PFSK-1 (cell line): ENCODE results near the gene SLIT3.

Experiments
- FOXP2 ChIP-seq: optimal IDR thresholded peaks from 2 replicates; pipeline ENCODE3; 2011; ENCODE audit warnings: borderline replicate concordance, control low read depth, inconsistent platforms; ENCODE audit not compliant: insufficient read depth; ENCODE audit errors: extremely low read length, extremely low read depth
- POLR2AphosphoS5 ChIP-seq: IDR thresholded peaks from 2 replicates; pipeline ENCODE4 v1.6.1; 2012; ENCODE audit warnings: low read depth, mild to moderate bottlenecking, control low read depth, low read length, moderate library complexity
- REST ChIP-seq, 2 experiments: IDR thresholded peaks; 2 replicates each; pipeline versions ENCODE4 v1.6.1 to v1.8.0; 2011 to 2012; ENCODE audit warnings: low read depth in 2 of 2, low read length in 2 of 2, control low read depth in 1 of 2, inconsistent platforms in 1 of 2, mild to moderate bottlenecking in 1 of 2, moderate library complexity in 1 of 2; ENCODE audit not compliant: insufficient read depth in 1 of 2
- SIN3A ChIP-seq: IDR thresholded peaks from 2 replicates; pipeline ENCODE4 v1.6.1; 2012; ENCODE audit warnings: mild to moderate bottlenecking, low read length, moderate library complexity, borderline replicate concordance; ENCODE audit not compliant: insufficient read depth
- TAF1 ChIP-seq: IDR thresholded peaks from 2 replicates; pipeline ENCODE4 v1.6.1; 2012; ENCODE audit warnings: low read length, control low read depth, borderline replicate concordance; ENCODE audit not compliant: insufficient read depth

Gene SLIT3

GRCh38 chr5:168721002-168721753 lies 579.8 kb downstream of the SLIT3 start:
- TF ChIP-seq FOXP2 = no peak
- TF ChIP-seq TAF1 = no peak
- no peak for TF ChIP-seq SIN3A

DNA sequence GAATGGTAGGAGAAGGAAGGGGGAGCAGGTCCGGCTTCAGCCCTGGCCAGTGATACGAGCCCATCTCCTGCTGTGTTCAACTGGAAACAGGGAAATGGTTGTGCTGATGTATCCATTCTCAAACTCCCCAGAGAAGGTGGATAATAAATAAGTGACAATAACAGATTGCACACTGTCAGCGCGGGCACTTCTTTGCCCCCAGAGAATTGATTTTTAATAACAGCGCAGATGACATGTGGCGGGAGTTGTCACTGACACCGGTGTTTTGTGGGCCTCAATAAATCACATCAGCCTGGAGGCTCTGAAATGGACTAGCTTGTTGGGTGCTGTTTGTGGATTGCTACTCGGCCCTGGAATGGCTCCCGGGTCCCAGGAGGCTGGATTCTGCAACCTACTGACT lies 580.4 kb downstream of the SLIT3 start:
- TF ChIP-seq REST (IDR thresholded peaks at IDR 0.05; ENCODE audit: insufficient read depth in 1 of 2, low read depth in 2 of 2, low read length in 2 of 2) (no peak), TAF1 (no peak), FOXP2 (no peak), POLR2AphosphoS5 (no peak), SIN3A (no peak)

- TF ChIP-seq REST (IDR thresholded peaks at IDR 0.05; ENCODE audit: insufficient read depth in 1 of 2, low read depth in 2 of 2, low read length in 2 of 2) (no peak), TAF1 (no peak), SIN3A (no peak), FOXP2 (no peak), POLR2AphosphoS5 (no peak)
Measured at GRCh38 chr5:168714046-168714445, 586.9 kb downstream of the SLIT3 start.

- TF ChIP-seq REST (IDR thresholded peaks at IDR 0.05; ENCODE audit: insufficient read depth in 1 of 2, low read depth in 2 of 2, low read length in 2 of 2) (no peak), POLR2AphosphoS5 (no peak), TAF1 (no peak), SIN3A (no peak), FOXP2 (no peak)
Measured at GRCh38 chr5:168713051-168713450, 587.9 kb downstream of the SLIT3 start.

DNA sequence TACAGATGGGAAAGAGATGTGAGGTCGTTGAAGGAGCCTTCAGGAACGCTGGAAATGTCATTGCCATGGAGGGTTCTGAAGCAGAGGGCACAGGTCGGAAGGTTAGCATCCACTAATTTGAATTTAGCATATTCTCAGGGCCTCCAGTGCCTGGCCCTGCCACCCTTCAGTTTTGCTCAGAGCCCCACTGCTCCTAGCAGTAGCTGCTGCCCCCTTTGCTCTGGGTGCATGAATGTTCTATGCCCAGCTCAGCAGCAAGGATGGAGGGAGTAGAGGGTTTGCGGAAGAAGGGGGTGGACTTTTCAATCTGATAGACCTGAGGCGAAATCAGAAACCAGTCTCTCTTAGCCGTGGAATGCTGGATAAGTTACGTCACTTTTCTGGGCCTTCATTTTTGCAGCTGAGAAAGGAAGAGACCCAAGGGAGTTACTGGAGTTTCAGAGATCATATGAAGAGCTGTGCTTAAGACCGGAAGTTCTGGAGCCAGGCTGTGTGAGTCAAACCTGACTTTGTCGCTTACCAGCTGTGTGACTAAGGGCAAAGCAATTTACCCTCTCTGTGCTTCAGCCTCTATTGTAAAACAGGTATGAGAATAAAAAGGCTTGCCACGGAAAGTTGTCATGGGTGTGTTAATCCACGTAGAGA lies 588.5 kb downstream of the SLIT3 start:
- TF ChIP-seq SIN3A = no peak
- no peak for TF ChIP-seq FOXP2
- TF ChIP-seq REST (IDR thresholded peaks at IDR 0.05; ENCODE audit: insufficient read depth in 1 of 2, low read depth in 2 of 2, low read length in 2 of 2) = no peak
- no peak for TF ChIP-seq POLR2AphosphoS5
- TF ChIP-seq TAF1 = no peak
